GM21447 (cell line): ENCODE data around the gene RPL22.

Experiments
- ATAC-seq: cut with Tn5 transposase; IDR thresholded peaks from one replicate; pipeline ENCODE4 v1.9.1; 2021; ENCODE audit not compliant: unreplicated experiment

The RPL22 gene

DNA sequence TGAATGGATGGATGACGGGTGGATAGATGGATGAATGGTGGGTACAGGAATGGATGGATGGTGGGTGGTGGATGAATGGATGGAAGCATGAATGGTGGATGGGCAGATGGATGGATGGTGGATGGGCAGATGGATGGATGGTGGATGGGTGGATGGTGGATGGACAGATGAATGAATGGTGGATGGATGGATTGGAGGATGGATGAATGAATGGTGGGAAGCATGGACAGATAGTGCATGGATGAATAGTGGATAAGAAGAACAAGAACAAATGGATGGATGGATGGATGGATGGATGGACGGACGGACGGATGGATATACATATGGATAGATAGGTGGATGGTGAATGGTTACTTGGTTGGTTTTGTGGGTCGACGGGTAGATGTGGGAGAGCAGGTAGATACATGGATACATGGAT, 24.0 kb downstream of the RPL22 start:
- no peak for ATAC-seq

- no peak for ATAC-seq
These were observed 24.6 kb downstream of the RPL22 start for GRCh38 chr1:6174621-6175410.

GRCh38 chr1:6172549-6172948, 26.8 kb downstream of the RPL22 start:
- ATAC-seq, result no peak

- ATAC-seq, result no peak
These were observed 27.8 kb downstream of the RPL22 start for GRCh38 chr1:6171548-6172124.

DNA sequence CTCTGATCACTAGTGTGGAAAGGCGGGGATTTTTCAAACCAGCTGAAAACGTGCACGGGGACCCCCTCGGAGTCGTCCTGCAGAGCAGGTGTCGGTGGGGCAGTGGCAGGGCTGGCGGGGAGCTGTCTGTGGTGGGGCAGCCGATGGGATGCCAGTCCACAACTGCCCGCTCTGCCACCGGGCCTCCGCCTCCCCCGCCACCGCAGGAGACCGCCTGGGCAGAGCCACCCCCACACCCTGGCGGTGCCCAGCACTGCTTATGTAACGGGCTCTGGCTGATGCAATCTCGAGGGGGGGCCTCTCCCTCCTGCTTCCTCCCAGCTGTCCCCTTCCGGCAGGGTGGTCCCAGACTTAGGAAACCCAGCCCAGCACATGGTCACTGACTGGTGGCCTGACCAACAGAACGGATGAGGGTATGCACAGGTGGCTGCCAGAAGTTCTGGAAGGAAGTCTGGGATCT, 28.6 kb downstream of the RPL22 start:
- no peak for ATAC-seq

- ATAC-seq, result no peak
These were observed 29.2 kb downstream of the RPL22 start for GRCh38 chr1:6170116-6170741.

DNA sequence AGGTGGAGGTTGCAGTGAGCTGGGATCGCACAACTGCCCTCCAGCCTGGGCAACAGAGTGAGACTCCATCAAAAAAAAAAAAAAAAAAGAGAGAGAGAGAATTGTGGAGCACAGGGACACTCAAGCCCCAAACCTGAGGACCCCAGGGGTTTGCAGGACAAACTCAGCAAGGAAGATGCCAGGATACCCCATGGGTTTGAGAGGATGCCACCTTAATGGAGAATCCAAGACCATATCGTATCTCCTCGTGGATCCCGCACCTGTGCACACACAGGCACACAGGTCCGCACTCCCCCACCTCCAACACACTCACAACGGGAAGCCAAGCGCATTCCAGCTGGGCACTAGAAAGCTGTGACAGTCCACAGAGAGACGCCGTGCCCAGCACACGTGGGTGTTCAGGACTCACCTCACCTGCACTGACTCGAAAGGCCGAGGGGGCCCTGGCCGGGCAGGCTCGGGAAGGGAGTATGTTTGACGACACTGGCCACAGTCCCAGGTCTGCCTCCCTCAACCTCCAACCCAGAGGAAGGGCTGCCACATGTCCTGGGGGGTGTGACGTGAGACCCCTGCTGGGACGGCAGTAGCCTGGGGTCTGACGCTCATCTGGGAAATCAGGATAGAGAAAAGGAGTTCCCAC, 30.3 kb downstream of the RPL22 start:
- ATAC-seq, result no peak

DNA sequence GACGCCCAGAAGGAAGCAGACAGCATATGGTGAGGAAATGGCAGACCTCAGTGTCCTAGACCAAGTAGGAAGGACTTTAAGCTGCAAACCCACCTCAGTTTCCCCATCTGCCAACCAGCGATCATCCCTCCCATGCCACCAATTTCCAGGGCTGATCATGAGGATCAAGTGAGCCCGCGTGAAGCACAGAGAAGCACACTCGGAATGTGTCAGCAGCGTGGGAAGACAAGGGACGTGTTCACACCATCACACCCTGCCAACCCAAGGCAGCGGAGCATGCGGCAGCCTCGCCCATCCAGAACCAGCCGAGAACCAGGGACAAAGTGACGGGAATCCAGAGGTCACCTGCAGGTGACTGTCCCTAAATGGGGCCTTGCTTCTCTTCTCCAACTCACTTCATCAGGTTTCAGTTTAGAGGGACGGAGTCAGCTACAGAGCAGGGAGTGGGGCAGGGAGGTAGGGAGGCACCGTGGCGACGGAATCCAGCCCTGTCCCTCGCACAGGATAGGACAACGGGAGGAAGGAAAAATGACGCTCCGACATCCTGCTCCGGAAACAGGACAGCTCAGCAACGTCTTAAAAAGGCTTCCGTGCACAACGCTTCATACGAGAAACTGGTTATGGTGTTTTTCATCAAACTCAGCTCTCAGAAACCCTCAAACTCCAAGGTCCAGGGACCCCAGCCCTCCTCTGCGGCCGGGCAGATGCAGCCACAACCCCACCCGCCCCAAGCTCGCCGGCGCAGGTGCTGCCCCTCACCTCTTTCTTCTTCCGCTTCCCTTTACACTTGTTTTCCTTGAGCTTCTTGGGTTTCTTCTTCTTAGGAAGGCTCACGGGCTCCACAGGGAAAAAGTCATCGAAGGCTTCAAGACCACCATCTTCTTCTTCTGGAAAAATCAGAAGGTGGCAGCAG, 31.7 kb downstream of the RPL22 start:
- ATAC-seq, result no peak

GRCh38 chr1:6166655-6167390, 32.6 kb downstream of the RPL22 start:
- no peak for ATAC-seq

- no peak for ATAC-seq
These were observed 33.2 kb downstream of the RPL22 start for GRCh38 chr1:6166221-6166620.

GRCh38 chr1:6165441-6165985, 33.9 kb downstream of the RPL22 start:
- ATAC-seq, result no peak

DNA sequence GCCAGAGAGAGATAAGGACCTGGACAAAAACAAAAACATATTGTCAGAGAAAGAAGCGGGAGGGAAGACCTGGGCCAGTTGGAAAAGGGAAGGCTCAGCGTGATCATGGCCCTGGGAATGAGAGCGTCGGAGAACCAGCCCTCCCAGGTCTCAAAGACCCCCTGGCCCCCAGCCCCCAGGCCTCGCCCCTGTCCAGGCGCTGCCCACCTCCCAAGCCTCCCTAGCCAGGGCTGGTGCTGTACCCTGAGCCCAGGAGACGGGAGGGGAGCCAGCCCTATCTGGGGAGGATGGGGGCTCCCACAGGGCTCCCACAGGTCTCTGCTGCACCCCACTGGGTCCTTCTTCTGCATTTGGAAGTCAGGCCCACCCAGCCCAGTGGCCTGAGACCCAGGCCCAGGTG, 34.4 kb downstream of the RPL22 start:
- ATAC-seq, result no peak

DNA sequence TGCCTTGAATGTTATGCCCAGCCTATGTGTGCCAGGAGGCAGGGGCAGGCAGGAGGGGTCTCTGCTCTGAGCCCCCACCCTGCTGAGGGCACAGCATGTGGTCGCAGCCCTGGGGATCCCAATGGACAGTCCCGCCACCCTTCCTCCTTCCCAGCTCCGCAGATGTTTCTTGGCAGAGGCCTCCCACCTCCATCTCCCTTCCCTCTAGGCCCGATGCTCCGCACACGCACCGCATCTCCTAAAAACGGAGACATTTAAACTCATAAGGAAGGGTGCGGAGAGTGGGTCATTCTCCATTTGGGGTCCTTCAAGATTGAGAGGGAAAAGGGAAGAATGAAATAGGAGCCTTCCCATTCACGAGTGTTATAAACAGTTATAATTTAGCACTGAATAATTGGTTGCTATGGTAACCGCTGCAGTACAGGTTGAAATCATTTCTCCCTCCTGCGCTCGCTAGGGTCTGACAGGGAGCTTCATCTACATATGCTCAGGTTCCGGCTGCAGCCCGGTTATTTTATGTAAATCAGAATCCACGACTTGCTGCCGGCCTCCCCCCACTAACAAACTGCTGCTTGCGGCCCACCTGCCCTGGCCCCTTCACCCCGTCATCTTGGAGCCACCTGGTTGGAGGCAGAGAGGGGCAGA, 35.3 kb downstream of the RPL22 start:
- ATAC-seq, result no peak

DNA sequence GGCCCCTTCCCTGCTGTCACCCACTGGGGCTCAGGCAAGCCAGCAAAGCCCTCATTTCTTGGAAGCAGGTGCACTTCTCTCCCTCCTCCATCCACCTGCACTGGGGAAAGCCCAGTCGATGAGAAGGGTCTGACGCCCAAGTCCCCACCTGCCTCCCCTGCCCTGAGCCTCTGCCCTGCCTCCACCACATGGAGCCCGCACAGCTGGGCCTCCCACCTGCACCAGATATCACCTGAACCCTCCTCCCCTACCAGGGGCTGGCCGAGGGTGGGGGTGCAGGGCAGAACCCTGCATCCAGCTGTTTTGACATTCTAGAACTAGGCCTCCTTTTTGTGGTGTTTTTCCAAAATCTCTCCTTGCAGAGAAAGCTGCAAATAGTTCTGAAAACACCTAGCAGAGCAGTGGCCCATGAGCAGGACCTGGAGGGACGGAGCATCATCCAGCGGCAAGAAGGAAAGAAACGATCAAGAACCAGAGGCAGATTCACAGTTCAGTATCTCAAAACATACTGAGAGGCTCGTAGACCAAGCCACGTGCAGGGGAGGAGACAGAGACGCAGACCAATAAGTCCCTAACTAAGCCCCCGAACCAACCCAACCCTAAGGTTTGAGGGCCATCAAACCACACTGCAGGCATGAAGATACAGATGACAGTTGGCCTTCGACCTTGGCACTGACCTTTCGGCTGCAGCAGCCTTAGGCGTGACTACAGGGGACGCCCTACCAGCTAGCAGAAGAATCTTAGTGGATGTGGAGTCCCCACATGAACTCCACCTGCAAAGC, 36.0 kb downstream of the RPL22 start:
- no peak for ATAC-seq

GRCh38 chr1:6162773-6163172, 36.6 kb downstream of the RPL22 start:
- ATAC-seq, result no peak

DNA sequence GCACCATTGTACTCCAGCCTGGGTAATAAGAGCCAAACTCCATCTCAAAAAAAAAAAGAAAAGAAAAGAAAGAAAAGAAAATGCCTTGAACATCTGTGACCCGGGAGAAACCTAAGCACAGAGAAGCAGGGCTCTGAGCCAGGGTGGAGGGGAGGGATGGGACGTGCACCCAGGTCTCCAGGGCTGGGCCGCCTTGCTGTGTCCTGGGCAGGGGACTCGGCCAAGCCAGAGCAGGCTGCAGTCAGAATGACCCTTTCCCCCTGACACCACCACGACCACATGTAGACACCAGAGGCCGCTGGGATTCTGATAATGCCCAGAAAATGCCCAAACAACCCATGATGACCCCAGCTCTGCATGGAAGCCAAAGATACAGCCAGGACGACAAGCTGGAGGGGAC, 37.1 kb downstream of the RPL22 start:
- ATAC-seq, result no peak

DNA sequence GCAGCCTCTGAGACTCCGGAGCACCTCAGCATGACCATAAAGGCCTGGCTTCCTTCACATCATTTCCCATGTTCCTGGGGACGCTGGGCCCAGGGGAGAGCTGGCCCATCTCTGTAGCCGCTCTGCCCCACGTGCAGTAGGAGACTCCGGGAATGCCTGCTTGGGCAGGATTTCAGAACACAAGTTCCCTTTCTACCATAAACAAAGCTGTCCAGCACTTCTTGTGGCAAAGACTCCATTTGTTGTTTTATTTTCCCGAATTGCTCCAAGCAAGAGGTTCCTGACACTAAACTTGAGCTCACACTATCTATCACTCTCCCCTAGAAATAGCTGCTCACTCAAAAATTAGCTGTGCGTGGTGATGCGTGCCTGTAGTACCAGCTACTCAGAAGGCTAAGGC, 41.2 kb downstream of the RPL22 start:
- ATAC-seq, result no peak

DNA sequence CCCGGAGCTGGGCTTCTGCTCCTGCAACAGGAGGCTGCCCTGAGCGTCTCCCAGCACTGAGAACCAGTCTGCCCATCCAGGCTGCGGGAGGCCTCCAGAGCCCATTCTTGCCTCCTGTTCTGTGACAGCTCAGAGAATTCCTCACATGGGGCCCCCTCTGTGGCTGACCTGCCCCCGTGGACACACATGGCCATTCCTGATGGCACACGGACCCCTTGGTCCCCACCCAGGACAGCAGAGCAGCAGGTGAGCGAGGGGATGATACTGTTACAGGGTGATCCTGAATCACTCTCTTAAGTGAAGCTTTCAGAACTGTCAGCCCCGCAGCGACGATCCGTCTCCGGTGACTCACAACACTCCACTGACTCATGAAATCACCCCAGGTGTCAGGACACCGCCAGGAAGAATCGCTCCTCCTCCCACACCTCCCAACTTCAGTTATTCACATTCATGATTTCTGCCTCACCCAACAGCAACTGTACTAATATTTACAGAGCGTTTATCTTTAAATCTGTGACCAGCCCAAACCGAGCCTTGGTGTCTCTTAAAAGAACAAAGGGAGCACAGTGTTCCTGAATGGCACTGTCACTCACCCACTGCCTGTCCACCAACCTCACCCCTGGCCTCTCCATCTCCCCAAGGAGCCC, 41.7 kb downstream of the RPL22 start:
- ATAC-seq, result no peak
